SU-DHL-6 (cell line): Measurements from ENCODE around the gene DNAJC30.

Experiments used
- H2AFZ ChIP-seq: fragments of 200-600 bp; sonication (generic); 2 replicates; pipeline ENCODE4 v1.6.1; 2014; ENCODE audit warnings: low read depth, mild to moderate bottlenecking, moderate library complexity, mixed read lengths, antibody characterized with exemption, low read length; ENCODE audit not compliant: severe bottlenecking
- H3F3A ChIP-seq: fragments of 200-600 bp; shearing (Covaris generic); 2 replicates; pipeline ENCODE4 v1.6.0; 2016; ENCODE audit warnings: antibody characterized with exemption, mild to moderate bottlenecking; ENCODE audit not compliant: insufficient read depth
- H3K27ac ChIP-seq: fragments of 200-600 bp; sonication (generic); 2 replicates; pipeline ENCODE4 v1.5.1; 2016; ENCODE audit warnings: low read depth, mild to moderate bottlenecking, low read length, moderate library complexity, mixed read lengths
- H3K27me3 ChIP-seq: fragments of 200-600 bp; sonication (generic), shearing (Covaris generic); 2 replicates; pipeline ENCODE4 v1.6.0; 2014; ENCODE audit warnings: mild to moderate bottlenecking, low read length
- H3K36me3 ChIP-seq: fragments of 200-600 bp; sonication (generic); 2 replicates; pipeline ENCODE4 v1.6.1; 2014; ENCODE audit warnings: mild to moderate bottlenecking, low read length, mixed read lengths
- H3K4me2 ChIP-seq: fragments of 300-600, 200-600 bp; shearing (Covaris generic), sonication (generic); 2 replicates; pipeline ENCODE4 v1.6.0; 2014; ENCODE audit warnings: low read length, low read depth, mild to moderate bottlenecking; ENCODE audit not compliant: poor library complexity, severe bottlenecking
- H3K4me3 ChIP-seq: fragments of 200-600 bp; sonication (generic); 2 replicates; pipeline ENCODE4 v1.5.1; 2014; ENCODE audit warnings: antibody characterized with exemption, low read length, mild to moderate bottlenecking, mixed read lengths; ENCODE audit not compliant: insufficient read depth, poor library complexity, severe bottlenecking
- H3K79me2 ChIP-seq: fragments of 200-600 bp; sonication (generic); 2 replicates; pipeline ENCODE4 v1.6.1; 2014; ENCODE audit warnings: mild to moderate bottlenecking, low read length, moderate library complexity; ENCODE audit not compliant: insufficient read depth
- H3K9ac ChIP-seq: fragments of 200-600 bp; sonication (generic); 2 replicates; pipeline ENCODE4 v1.7.0; 2014; ENCODE audit warnings: mild to moderate bottlenecking, low read length
- H3K9me2 ChIP-seq: fragments of 200-600 bp; sonication (generic); replicated peaks from 2 replicates; pipeline ENCODE4 v1.6.1; 2014; ENCODE audit warnings: low read length; ENCODE audit not compliant: insufficient read depth
- H3K9me3 ChIP-seq: fragments of 200-600 bp; sonication (generic); 2 replicates; pipeline ENCODE4 v1.6.1; 2014; ENCODE audit warnings: low read length, mixed read lengths; ENCODE audit not compliant: insufficient read depth
- H4K20me1 ChIP-seq: fragments of 200-600 bp; sonication (generic); 2 replicates; pipeline ENCODE4 v1.6.1; 2014; ENCODE audit warnings: low read depth, mild to moderate bottlenecking, antibody characterized with exemption, low read length, moderate library complexity, mixed read lengths
- EZH2phosphoT487 ChIP-seq: fragments of 200-600 bp; sonication (generic), shearing (Covaris generic); conservative IDR thresholded peaks from 2 replicates; pipeline ENCODE4 v1.6.1; 2018; ENCODE audit warnings: mild to moderate bottlenecking, antibody characterized with exemption, low read length, moderate library complexity, mixed read lengths
- TF ChIP-seq, protein P1 (sequence below): fragments of 200-600 bp; sonication (generic); IDR thresholded peaks from one replicate; pipeline ENCODE4 v1.5.1; 2017; ENCODE audit warnings: antibody characterized with exemption, mild to moderate bottlenecking, low read length, moderate library complexity; ENCODE audit not compliant: insufficient read depth, poor library complexity, severe bottlenecking

Gene DNAJC30

DNA sequence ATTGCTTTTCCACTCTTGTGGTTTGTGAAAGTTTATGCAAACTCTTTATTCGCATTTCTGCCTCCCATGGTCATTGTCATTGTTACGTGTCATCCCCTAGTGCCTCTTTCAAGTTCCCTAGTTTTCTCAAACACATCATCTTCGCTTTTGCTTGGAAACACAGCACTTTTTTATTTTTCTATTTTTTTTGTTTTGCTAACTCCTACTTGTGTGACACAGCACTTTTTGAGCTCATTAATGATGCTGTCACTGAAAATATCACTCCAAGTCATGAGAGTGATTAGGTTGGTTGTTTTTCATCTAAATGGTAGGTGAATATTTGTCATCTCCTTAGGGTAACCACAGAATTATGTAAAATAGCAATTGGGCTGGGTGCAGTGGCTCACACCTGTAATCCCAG lies 44.7 kb upstream of the DNAJC30 start:
- no peak overlapping the region for H3K9ac ChIP-seq
- H3K9me2 ChIP-seq = no peaks in the 10 kb centered on the region
- no peaks in the 10 kb centered on the region for H4K20me1 ChIP-seq
- H3K27me3 ChIP-seq = no peaks in the 10 kb centered on the region
- H3K4me2 ChIP-seq = no peak overlapping the region
- no peaks in the 10 kb centered on the region for H3K79me2 ChIP-seq
- no peaks in the 10 kb centered on the region for H3K9me3 ChIP-seq
- H3F3A ChIP-seq = no peaks in the 10 kb centered on the region
- no peak overlapping the region for H3K27ac ChIP-seq
- H3K4me3 ChIP-seq = no peak overlapping the region
- H3K36me3 ChIP-seq = no peaks in the 10 kb centered on the region
- TF ChIP-seq, protein P1, sequence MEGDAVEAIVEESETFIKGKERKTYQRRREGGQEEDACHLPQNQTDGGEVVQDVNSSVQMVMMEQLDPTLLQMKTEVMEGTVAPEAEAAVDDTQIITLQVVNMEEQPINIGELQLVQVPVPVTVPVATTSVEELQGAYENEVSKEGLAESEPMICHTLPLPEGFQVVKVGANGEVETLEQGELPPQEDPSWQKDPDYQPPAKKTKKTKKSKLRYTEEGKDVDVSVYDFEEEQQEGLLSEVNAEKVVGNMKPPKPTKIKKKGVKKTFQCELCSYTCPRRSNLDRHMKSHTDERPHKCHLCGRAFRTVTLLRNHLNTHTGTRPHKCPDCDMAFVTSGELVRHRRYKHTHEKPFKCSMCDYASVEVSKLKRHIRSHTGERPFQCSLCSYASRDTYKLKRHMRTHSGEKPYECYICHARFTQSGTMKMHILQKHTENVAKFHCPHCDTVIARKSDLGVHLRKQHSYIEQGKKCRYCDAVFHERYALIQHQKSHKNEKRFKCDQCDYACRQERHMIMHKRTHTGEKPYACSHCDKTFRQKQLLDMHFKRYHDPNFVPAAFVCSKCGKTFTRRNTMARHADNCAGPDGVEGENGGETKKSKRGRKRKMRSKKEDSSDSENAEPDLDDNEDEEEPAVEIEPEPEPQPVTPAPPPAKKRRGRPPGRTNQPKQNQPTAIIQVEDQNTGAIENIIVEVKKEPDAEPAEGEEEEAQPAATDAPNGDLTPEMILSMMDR = no peak
- no peak for TF ChIP-seq EZH2phosphoT487
- H2AFZ ChIP-seq = no peak overlapping the region

DNA sequence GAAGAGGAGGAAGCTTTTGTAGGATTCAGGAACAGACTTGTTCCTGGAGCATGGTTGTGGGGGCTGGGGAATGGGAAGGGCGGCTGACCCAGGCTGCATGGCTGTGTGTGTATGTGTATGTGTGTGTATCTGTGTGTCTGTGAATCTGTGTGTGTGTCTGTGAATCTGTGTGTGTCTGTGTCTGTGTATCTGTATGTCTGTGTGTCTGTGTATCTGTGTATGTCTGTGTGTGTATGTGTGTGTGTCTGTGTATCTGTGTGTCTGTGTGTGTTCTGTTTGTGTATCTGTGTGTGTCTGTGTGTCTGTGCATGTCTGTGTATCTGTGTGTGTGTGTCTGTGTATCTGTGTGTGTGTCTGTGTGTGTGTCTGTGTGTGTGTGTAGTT lies 42.8 kb upstream of the DNAJC30 start:
- no peak overlapping the region for H2AFZ ChIP-seq
- H3K4me2 ChIP-seq = no peak overlapping the region
- no peaks in the 10 kb centered on the region for H3K79me2 ChIP-seq

DNA sequence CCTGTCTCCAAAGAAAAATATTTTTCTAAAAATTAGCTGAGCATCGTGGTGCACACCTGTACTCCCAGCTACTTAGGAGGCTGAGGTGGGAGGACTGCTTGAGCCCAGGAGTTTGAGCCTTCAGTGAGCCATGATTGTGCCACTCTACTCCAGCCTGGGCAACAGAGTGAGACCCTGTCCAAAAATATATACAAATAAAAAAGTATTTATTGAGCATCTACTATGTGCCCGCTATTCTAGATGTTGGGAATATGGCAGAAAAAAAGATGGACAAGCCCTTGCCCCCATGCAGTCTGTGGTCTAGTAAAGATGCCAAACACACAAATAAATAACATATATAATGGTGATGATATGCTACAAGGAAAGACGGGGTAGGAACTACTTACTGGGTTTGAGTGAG lies 40.6 kb upstream of the DNAJC30 start:
- no peak overlapping the region for H3K4me2 ChIP-seq
- no peak overlapping the region for H3K9ac ChIP-seq
- H3K27me3 ChIP-seq = no peaks in the 10 kb centered on the region
- TF ChIP-seq, protein P1 = no peak
- no peak for TF ChIP-seq EZH2phosphoT487
- no peaks in the 10 kb centered on the region for H3K36me3 ChIP-seq
- no peaks in the 10 kb centered on the region for H3K9me3 ChIP-seq
- H3F3A ChIP-seq = no peaks in the 10 kb centered on the region
- H2AFZ ChIP-seq = no peak overlapping the region
- no peaks in the 10 kb centered on the region for H3K9me2 ChIP-seq
- H3K27ac ChIP-seq = no peak overlapping the region
- no peak overlapping the region for H3K4me3 ChIP-seq
- H3K79me2 ChIP-seq = no peaks in the 10 kb centered on the region
- no peaks in the 10 kb centered on the region for H4K20me1 ChIP-seq

More for the DNA sequence above, 42.8 kb upstream of the DNAJC30 start:
- Histone ChIP-seq H3K27ac (no peak overlapping the region), H3K9me2 (no peaks in the 10 kb centered on the region), H3K9me3 (no peaks in the 10 kb centered on the region), H3F3A (no peaks in the 10 kb centered on the region), H3K36me3 (no peaks in the 10 kb centered on the region), H3K27me3 (no peaks in the 10 kb centered on the region), H4K20me1 (no peaks in the 10 kb centered on the region), H3K4me3 (no peak overlapping the region), H3K9ac (no peak overlapping the region)
- TF ChIP-seq, protein P1 = no peak
- TF ChIP-seq EZH2phosphoT487 = no peak
